GM23248 (cell line): ENCODE measurements around the gene RAMP1. TPM values are rescaled to one million over a fixed set of nuclear protein-coding genes. Genes with fewer than 3 reads are reported as not detected.
A peak's percentile ranks its signal among the peaks of the same experiment; 100 is the strongest.

Source experiments
- DNase-seq: peaks from one replicate; pipeline ENCODE4 v3.0.0-alpha.2; 2015
- H2AFZ ChIP-seq: fragments of 200-600 bp; sonication (generic); 2 replicates; pipeline ENCODE4 v1.6.1; 2016; ENCODE audit warnings: antibody characterized with exemption
- H3F3A ChIP-seq: fragments of 200-600 bp; sonication (generic); 2 replicates; pipeline ENCODE4 v1.6.1; 2016; ENCODE audit warnings: mild to moderate bottlenecking, antibody characterized with exemption, mixed run types; ENCODE audit not compliant: insufficient read depth
- H3K27ac ChIP-seq: fragments of 200-600 bp; sonication (generic); 2 replicates; pipeline ENCODE4 v1.5.1; 2016; ENCODE audit warnings: mild to moderate bottlenecking
- H3K27me3 ChIP-seq: fragments of 200-600 bp; sonication (generic); replicated peaks from 2 replicates; pipeline ENCODE4 v1.6.1; 2016; ENCODE audit warnings: mild to moderate bottlenecking; ENCODE audit not compliant: insufficient read depth
- H3K36me3 ChIP-seq: fragments of 200-600 bp; sonication (generic); 2 replicates; pipeline ENCODE4 v1.6.1; 2016; ENCODE audit warnings: low read depth, mild to moderate bottlenecking
- H3K4me1 ChIP-seq: fragments of 200-600 bp; sonication (generic); 2 replicates; pipeline ENCODE4 v1.6.1; 2016; ENCODE audit warnings: mild to moderate bottlenecking; ENCODE audit not compliant: insufficient read depth
- H3K4me2 ChIP-seq: fragments of 200-600 bp; sonication (generic); one replicate; pipeline ENCODE4 v1.6.1; 2016; ENCODE audit warnings: mild to moderate bottlenecking; ENCODE audit not compliant: unreplicated experiment
- H3K4me3 ChIP-seq: fragments of 200-600 bp; sonication (generic); 2 replicates; pipeline ENCODE4 v1.5.1; 2016; ENCODE audit warnings: mild to moderate bottlenecking
- H3K79me2 ChIP-seq: fragments of 200-600 bp; sonication (generic); 2 replicates; pipeline ENCODE4 v1.6.1; 2016; ENCODE audit warnings: mild to moderate bottlenecking; ENCODE audit not compliant: insufficient read depth
- H3K9ac ChIP-seq: fragments of 200-600 bp; sonication (generic); 2 replicates; pipeline ENCODE4 v1.6.1; 2016; ENCODE audit warnings: mild to moderate bottlenecking
- H3K9me2 ChIP-seq: fragments of 200-600 bp; sonication (generic); 2 replicates; pipeline ENCODE4 v1.6.1; 2016; ENCODE audit warnings: mixed run types, mild to moderate bottlenecking, moderate library complexity; ENCODE audit not compliant: insufficient read depth
- H3K9me3 ChIP-seq: fragments of 200-600 bp; sonication (generic); one replicate; pipeline ENCODE4 v1.6.1; 2017; ENCODE audit warnings: low read depth
- H4K20me1 ChIP-seq: fragments of 200-600 bp; sonication (generic); 2 replicates; pipeline ENCODE4 v1.6.0; 2016; ENCODE audit not compliant: insufficient read depth
- EZH2 ChIP-seq: fragments of 200-600 bp; sonication (generic); IDR thresholded peaks from 2 replicates; pipeline ENCODE4 v1.6.1; 2018; ENCODE audit warnings: antibody characterized with exemption, mild to moderate bottlenecking; ENCODE audit not compliant: insufficient read depth, poor library complexity, severe bottlenecking
- EZH2phosphoT487 ChIP-seq: fragments of 200-600 bp; sonication (generic); IDR thresholded peaks from 2 replicates; pipeline ENCODE4 v1.6.1; 2018; ENCODE audit warnings: antibody characterized with exemption, moderate library complexity, mild to moderate bottlenecking, low read depth; ENCODE audit not compliant: insufficient read depth
- WGBS, 2 experiments: methylation state at CpG; one replicate each; pipeline ENCODE4 v1.1.6; 2015 to 2017; ENCODE audit warnings: low lambda C conversion rate in 2 of 2, low coverage in 1 of 2; ENCODE audit errors: missing lambda C conversion rate in 2 of 2; 5-methylcytosine and 5-hydroxymethylcytosine counted together
- in situ Hi-C: fragments of 300-500 bp; cut with MboI; formaldehyde crosslinking; loops from 2 replicates; pipeline ENCODE4 v1.15.0; 2020
- polyA plus RNA-seq: library from polyadenylated mRNA; unstranded; fragments of >200 nt; fragmentation: Nextera tagmentation; extraction: Ambion mirVana; gene quantifications from 2 replicates; pipeline ENCODE4 v1.2.1, GENCODE V29; 2016
- total RNA-seq: library from RNA; depleted of rRNA; stranded (reverse); fragments of >200 nt; shearing (Covaris generic); gene quantifications from 2 replicates; pipeline ENCODE4 v1.2.3, GENCODE V29; 2014

RAMP1 gene
- total and polyA plus RNA-seq, 2 experiments from 2014 or later: 4.1 to 11.1 TPM

- H3K27me3 ChIP-seq: no peaks in the 10 kb centered on the region; the same call in 1 of the 2 replicates
- no peaks in the 10 kb centered on the region for H4K20me1 ChIP-seq
- H3K36me3 ChIP-seq: no peaks in the 10 kb centered on the region
- in situ Hi-C loops: no loop called here
- no peaks in the 10 kb centered on the region for H3K9me3 ChIP-seq
- no peaks in the 10 kb centered on the region for H3F3A ChIP-seq
- H3K9ac ChIP-seq: no peak overlapping the region
- H3K4me2 ChIP-seq: no peak overlapping the region
- H3K79me2 ChIP-seq: no peaks in the 10 kb centered on the region
- TF ChIP-seq EZH2: no peak
- no peak for TF ChIP-seq EZH2phosphoT487
- H2AFZ ChIP-seq: no peak overlapping the region
- peaks cover 9% of the 10 kb centered on the region; the same call in 1 of the 2 replicates for H3K4me1 ChIP-seq
- no peaks in the 10 kb centered on the region for H3K9me2 ChIP-seq
- no peak for DNase-seq
- 70 to 74% methylated on average over 3 of the region's 3 CpGs for WGBS, 2 experiments
- no peak overlapping the region for H3K4me3 ChIP-seq
- H3K27ac ChIP-seq: no peak overlapping the region
Observed at GRCh38 chr2:237854295-237854694, 5.1 kb upstream of the RAMP1 start.

- H4K20me1 ChIP-seq: no peaks in the 10 kb centered on the region
- no peaks in the 10 kb centered on the region for H3K9me2 ChIP-seq
- in situ Hi-C loops: no loop called here
- no peaks in the 10 kb centered on the region for H3K27me3 ChIP-seq
- no peak overlapping the region for H3K9ac ChIP-seq
- TF ChIP-seq EZH2phosphoT487 (no peak), EZH2 (no peak)
- DNase-seq: no peak
- 58 to 67% methylated on average over 8 of the region's 8 CpGs for WGBS, 2 experiments
- H3K36me3 ChIP-seq: no peaks in the 10 kb centered on the region
- H2AFZ ChIP-seq: no peak overlapping the region
- H3K27ac ChIP-seq: no peak overlapping the region
- no peaks in the 10 kb centered on the region for H3K9me3 ChIP-seq
- no peaks in the 10 kb centered on the region for H3K79me2 ChIP-seq
- H3K4me3 ChIP-seq: no peak overlapping the region
- peaks cover 19% of the 10 kb centered on the region; the same call in 1 of the 2 replicates for H3K4me1 ChIP-seq
- peaks cover 11% of the 10 kb centered on the region; the same call in 1 of the 2 replicates for H3F3A ChIP-seq
- no peak overlapping the region for H3K4me2 ChIP-seq
Observed at GRCh38 chr2:237857791-237858190, 1.6 kb upstream of the RAMP1 start.

- H3K27ac ChIP-seq: no peak overlapping the region
- H2AFZ ChIP-seq: no peak overlapping the region
- H3K4me1 ChIP-seq: peaks cover 19% of the 10 kb centered on the region; the same call in 1 of the 2 replicates
- H3K27me3 ChIP-seq: no peaks in the 10 kb centered on the region
- no peak overlapping the region for H3K9ac ChIP-seq
- no peak overlapping the region for H3K4me3 ChIP-seq
- no peak for TF ChIP-seq EZH2phosphoT487
- no peak for TF ChIP-seq EZH2
- peak; percentile 90 for DNase-seq
- H3K36me3 ChIP-seq: no peaks in the 10 kb centered on the region
- in situ Hi-C loops: no loop called here
- no peak overlapping the region for H3K4me2 ChIP-seq
- H4K20me1 ChIP-seq: no peaks in the 10 kb centered on the region
- H3K9me2 ChIP-seq: no peaks in the 10 kb centered on the region
- H3K79me2 ChIP-seq: no peaks in the 10 kb centered on the region
- peaks cover 11% of the 10 kb centered on the region; the same call in 1 of the 2 replicates for H3F3A ChIP-seq
- 40 to 42% methylated on average over 14 of the region's 14 CpGs for WGBS, 2 experiments
- H3K9me3 ChIP-seq: no peaks in the 10 kb centered on the region
Observed at GRCh38 chr2:237858294-237859081, 935 bp upstream of the RAMP1 start.

- Histone ChIP-seq H2AFZ (no peak overlapping the region), H3K36me3 (no peaks in the 10 kb centered on the region), H3K9me3 (no peaks in the 10 kb centered on the region), H3K27ac (no peak overlapping the region), H4K20me1 (no peaks in the 10 kb centered on the region), H3F3A (peaks cover 11% of the 10 kb centered on the region; the same call in 1 of the 2 replicates), H3K27me3 (no peaks in the 10 kb centered on the region), H3K4me3 (peak overlapping the region; percentile 48), H3K79me2 (no peaks in the 10 kb centered on the region), H3K4me2 (peak overlapping the region; percentile 63), H3K9me2 (no peaks in the 10 kb centered on the region), H3K4me1 (peaks cover 19% of the 10 kb centered on the region; the same call in 1 of the 2 replicates), H3K9ac (no peak overlapping the region)
- TF ChIP-seq EZH2 (no peak), EZH2phosphoT487 (no peak)
- in situ Hi-C loops: no loop called here
- 70% methylated on average over 14 of the region's 15 CpGs for WGBS, 2 experiments
- DNase-seq: no peak
Observed at GRCh38 chr2:237859082-237859433, 365 bp upstream of the RAMP1 start.
